MCF 10A (cell line): Measurements from ENCODE around the gene KLF5. TPM values are rescaled to one million over a fixed set of nuclear protein-coding genes. Genes with fewer than 3 reads are reported as not detected.

ENCODE experiments used
- BruUV-seq: library from RNA; stranded (reverse); fragments of 400-500 nt; replicated peaks from 2 replicates; lab custom pipeline; 2021; lab: Mats Ljungman, UMichigan
- CTCF ChIA-PET: fragments of 300-600 bp; sonication (Branson Sonifier 250); formaldehyde crosslinking; extraction: SDS; loops from one replicate; lab custom pipeline; 2021; ENCODE audit warnings: antibody characterized with exemption, inconsistent platforms; lab: Yijun Ruan, JAX
- POLR2A ChIA-PET: fragments of 300-600, 350-650 bp; sonication (Branson Sonifier 250); formaldehyde crosslinking; extraction: SDS; loops from one replicate; lab custom pipeline; 2020; ENCODE audit warnings: antibody characterized with exemption, inconsistent platforms; lab: Yijun Ruan, JAX
- DNase-seq: peaks from one replicate; pipeline ENCODE4 v3.0.0-alpha.2; 2018; ENCODE audit not compliant: unreplicated experiment
- H3K27ac Mint-ChIP-seq: one replicate; pipeline ENCODE4 v1.8.0; 2022; ENCODE audit warnings: mild to moderate bottlenecking, low read depth, mixed read lengths; ENCODE audit not compliant: unreplicated experiment
- H3K27me3 Mint-ChIP-seq: one replicate; pipeline ENCODE4 v1.8.0; 2022; ENCODE audit warnings: mixed read lengths; ENCODE audit not compliant: insufficient read depth, unreplicated experiment
- H3K36me3 Mint-ChIP-seq: one replicate; pipeline ENCODE4 v1.8.0; 2022; ENCODE audit warnings: mild to moderate bottlenecking, moderate library complexity, mixed read lengths; ENCODE audit not compliant: insufficient read depth, unreplicated experiment
- H3K4me1 Mint-ChIP-seq: one replicate; pipeline ENCODE4 v1.8.0; 2022; ENCODE audit warnings: mixed read lengths; ENCODE audit not compliant: insufficient read depth, unreplicated experiment
- H3K4me3 Mint-ChIP-seq: one replicate; pipeline ENCODE4 v1.8.0; 2022; ENCODE audit warnings: mild to moderate bottlenecking, moderate library complexity, mixed read lengths; ENCODE audit not compliant: unreplicated experiment
- H3K9me3 Mint-ChIP-seq: one replicate; pipeline ENCODE4 v1.8.0; 2022; ENCODE audit warnings: mixed read lengths; ENCODE audit not compliant: unreplicated experiment
- intact Hi-C: fragments of 100-400 bp; cut with micrococcal nuclease; formaldehyde crosslinking; loops from 2 replicates; pipeline ENCODE4 v1.14.1; 2022
- total RNA-seq: library from RNA; stranded (reverse); gene quantifications from 2 replicates; pipeline ENCODE4 v1.2.3, GENCODE V29; 2022
- TF ChIP-seq, protein P1 (sequence below): fragments of 200-600 bp; IDR thresholded peaks from one replicate; pipeline ENCODE4 v1.8.0; 2022; ENCODE audit warnings: antibody characterized with exemption, mild to moderate bottlenecking; ENCODE audit not compliant: unreplicated experiment

The KLF5 gene
- total RNA-seq, 1 experiment from 2014 or later: 226 TPM

DNA sequence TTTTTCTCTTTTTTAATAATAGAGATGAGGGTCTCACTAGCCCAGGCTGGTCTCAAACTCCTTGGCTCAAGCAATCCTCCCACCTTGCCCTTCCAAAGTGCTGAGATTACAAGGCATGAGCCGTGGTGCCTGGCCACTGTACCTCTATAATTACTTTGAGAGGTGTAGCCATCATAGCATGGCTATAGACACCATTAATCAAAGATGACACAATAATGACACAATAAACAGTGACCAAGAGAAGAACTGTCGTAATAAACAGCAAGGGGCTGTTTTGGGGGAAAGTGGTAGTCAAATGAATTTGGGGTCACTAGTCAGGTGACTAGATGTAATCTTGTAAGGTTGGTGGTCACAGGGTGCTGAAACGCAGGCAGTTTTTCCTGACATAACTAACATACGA lies 30.4 kb downstream of the KLF5 start:
- no TSS peak for BruUV-seq
- no peaks in the 10 kb centered on the region for H3K9me3 Mint-ChIP-seq
- intact Hi-C loops: no loop called here
- no peak overlapping the region for H3K27ac Mint-ChIP-seq
- ChIA-PET CTCF (no interaction called here), POLR2A (interaction anchor here (1.0 to 1.4 kb wide), 2 partner anchors 14 to 613 kb away, joined by 4 read pairs; no protein-coding TSS in a partner anchor)
- peaks cover 9% of the 10 kb centered on the region for H3K4me1 Mint-ChIP-seq
- no peak overlapping the region for H3K4me3 Mint-ChIP-seq
- TF ChIP-seq, protein P1, sequence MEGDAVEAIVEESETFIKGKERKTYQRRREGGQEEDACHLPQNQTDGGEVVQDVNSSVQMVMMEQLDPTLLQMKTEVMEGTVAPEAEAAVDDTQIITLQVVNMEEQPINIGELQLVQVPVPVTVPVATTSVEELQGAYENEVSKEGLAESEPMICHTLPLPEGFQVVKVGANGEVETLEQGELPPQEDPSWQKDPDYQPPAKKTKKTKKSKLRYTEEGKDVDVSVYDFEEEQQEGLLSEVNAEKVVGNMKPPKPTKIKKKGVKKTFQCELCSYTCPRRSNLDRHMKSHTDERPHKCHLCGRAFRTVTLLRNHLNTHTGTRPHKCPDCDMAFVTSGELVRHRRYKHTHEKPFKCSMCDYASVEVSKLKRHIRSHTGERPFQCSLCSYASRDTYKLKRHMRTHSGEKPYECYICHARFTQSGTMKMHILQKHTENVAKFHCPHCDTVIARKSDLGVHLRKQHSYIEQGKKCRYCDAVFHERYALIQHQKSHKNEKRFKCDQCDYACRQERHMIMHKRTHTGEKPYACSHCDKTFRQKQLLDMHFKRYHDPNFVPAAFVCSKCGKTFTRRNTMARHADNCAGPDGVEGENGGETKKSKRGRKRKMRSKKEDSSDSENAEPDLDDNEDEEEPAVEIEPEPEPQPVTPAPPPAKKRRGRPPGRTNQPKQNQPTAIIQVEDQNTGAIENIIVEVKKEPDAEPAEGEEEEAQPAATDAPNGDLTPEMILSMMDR: no peak
- no peaks in the 10 kb centered on the region for H3K36me3 Mint-ChIP-seq
- no peaks in the 10 kb centered on the region for H3K27me3 Mint-ChIP-seq
- DNase-seq: no peak

DNA sequence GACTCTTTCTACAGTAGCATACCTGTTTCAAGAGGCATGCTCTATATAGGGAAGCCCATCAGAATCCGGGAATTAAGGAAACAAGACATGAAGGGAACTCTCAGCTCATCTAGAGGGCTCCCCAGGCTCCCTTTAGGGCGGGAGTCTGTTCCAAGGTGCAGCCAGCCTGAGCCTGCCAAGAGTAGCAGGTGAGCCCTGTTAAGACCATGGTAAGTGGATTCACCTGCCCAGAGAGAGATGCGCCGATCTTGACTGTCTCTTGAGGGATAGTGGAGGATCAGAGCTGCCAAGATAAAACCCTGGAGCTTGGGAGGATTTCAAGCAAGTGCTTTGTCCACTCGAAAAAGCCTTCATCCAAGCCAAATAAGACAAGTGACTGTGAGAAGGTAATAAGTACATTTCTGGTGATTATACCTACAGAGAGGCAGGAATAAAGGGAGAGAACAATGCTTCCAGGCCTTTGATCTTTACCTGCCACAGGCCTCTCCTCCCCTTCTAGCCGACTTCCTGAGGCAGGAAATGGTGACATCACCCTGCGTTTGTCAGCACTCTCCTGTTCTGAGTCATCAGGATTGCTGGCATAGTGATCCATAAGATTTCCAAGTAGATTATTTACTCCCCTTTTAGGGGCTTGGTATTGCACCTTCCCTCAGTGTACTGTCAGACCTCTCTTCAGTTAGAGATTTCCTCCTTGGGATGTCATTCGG lies 31.5 kb downstream of the KLF5 start:
- CTCF ChIA-PET: no interaction called here
- POLR2A ChIA-PET: interaction anchor here (0.8 to 1.7 kb wide), 4 partner anchors 8 to 612 kb away, joined by 3 to 4 read pairs (median 4); no protein-coding TSS in a partner anchor
- peak; percentile 93 for DNase-seq
- no peaks in the 10 kb centered on the region for H3K36me3 Mint-ChIP-seq
- BruUV-seq: TSS peak; percentile 93
- intact Hi-C loops: no loop called here
- no peak overlapping the region for H3K4me3 Mint-ChIP-seq
- peak overlapping the region; percentile 94 for H3K27ac Mint-ChIP-seq
- H3K4me1 Mint-ChIP-seq: peaks cover 9% of the 10 kb centered on the region
- TF ChIP-seq, protein P1: no peak
- no peaks in the 10 kb centered on the region for H3K27me3 Mint-ChIP-seq
- no peaks in the 10 kb centered on the region for H3K9me3 Mint-ChIP-seq

DNA sequence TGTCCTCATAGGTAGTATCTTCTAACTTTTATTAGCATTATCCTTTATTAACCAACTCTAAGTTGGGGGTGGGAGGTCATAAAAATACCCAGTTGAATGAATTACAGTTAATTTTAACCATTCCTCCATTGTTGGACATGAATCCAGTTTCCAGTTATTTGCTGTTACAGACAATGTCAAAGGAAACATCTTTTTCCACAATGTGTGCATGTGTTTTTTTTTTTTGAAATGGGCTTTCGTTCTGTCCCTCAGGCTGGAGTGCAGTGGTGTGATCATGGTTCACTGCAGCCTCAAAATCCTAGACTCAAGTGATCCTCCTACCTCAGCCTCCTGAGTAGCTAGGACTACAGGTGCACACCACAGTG lies 32.0 kb downstream of the KLF5 start:
- no peaks in the 10 kb centered on the region for H3K9me3 Mint-ChIP-seq
- TSS peak; percentile 91 for BruUV-seq
- POLR2A ChIA-PET: interaction anchor here (1.0 to 1.7 kb wide), 3 partner anchors 30 to 612 kb away, joined by 4 read pairs; no protein-coding TSS in a partner anchor
- H3K27ac Mint-ChIP-seq: peak overlapping the region; percentile 94
- CTCF ChIA-PET: no interaction called here
- peaks cover 10% of the 10 kb centered on the region for H3K4me1 Mint-ChIP-seq
- no peak for DNase-seq
- intact Hi-C loops: no loop called here
- peaks cover 2% of the 10 kb centered on the region for H3K36me3 Mint-ChIP-seq
- no peaks in the 10 kb centered on the region for H3K27me3 Mint-ChIP-seq
- H3K4me3 Mint-ChIP-seq: no peak overlapping the region
- TF ChIP-seq, protein P1: no peak

DNA sequence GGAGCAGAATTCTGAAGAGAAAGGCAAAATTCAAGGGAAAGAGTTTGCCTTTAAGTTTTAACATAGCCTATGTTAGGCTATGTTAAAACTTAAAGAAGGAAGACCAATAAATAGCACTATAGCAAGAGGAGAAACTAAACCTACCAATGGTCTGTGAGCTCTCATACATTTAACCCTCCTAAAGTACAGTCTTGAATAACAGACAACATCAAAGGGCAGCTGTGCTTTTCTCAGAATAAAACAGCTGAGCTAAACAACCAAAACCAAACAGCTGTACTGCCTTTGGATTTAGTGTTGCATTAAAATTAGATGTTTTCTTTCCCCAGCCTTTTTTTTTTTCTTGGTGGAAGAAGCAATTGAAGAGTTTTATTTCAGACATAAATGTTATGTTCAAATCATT lies 34.0 kb downstream of the KLF5 start:
- H3K4me3 Mint-ChIP-seq: no peak overlapping the region
- CTCF ChIA-PET: no interaction called here
- no peak overlapping the region for H3K27ac Mint-ChIP-seq
- no peaks in the 10 kb centered on the region for H3K9me3 Mint-ChIP-seq
- DNase-seq: no peak
- intact Hi-C loops: no loop called here
- H3K4me1 Mint-ChIP-seq: peaks cover 22% of the 10 kb centered on the region
- H3K27me3 Mint-ChIP-seq: no peaks in the 10 kb centered on the region
- BruUV-seq: no TSS peak
- POLR2A ChIA-PET: no interaction called here
- TF ChIP-seq, protein P1: no peak
- H3K36me3 Mint-ChIP-seq: peaks cover 7% of the 10 kb centered on the region
